ENCODE measurements around the gene FGF7. TPM values are rescaled to one million over a fixed set of nuclear protein-coding genes. Genes with fewer than 3 reads are reported as not detected.

The FGF7 gene
- total and polyA plus RNA-seq, 2 of the 8 experiments (the other 6 are each of a cell fraction or from before 2014, with no cell fraction given) = not detected

DNA sequence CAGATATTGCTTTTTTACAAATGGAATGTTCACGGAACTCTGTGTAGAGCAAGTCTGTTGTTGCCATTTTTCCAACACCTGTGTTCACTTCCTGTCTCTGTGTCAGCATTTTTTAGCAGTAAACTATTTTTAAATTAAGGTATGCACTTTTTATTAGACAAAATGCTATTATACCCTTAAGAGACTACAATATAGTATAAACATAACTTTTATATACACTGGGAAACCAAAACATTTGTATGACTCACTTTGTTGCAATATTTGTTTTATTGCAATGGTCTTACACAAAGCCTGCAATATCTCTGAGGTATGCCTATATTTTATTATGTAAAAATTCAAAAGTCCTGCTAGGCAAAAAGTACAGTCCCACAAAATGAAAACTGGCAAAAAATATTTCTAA, 39.8 kb upstream of the FGF7 start:
- FAIRE-seq (no peak), DNase-seq (ENCODE audit: low read depth in 1 of 2, low spot score in 2 of 2) (no peak)
- H3K56ac ChIP-seq (replicated peaks; ENCODE audit: insufficient read length, low read depth, low read length) = no peak overlapping the region
- H3K23me2 ChIP-seq (ENCODE audit: low read depth, low read length) = no peaks in the 10 kb centered on the region
- no peaks in the 10 kb centered on the region for H3K79me1 ChIP-seq (ENCODE audit: low read depth, low read length)
- H2AFZ ChIP-seq (ENCODE audit: low read length) = no peak overlapping the region
- no peak overlapping the region for H3K18ac ChIP-seq (ENCODE audit: extremely low read depth, low read length)
- no peak overlapping the region for H2BK5ac ChIP-seq (ENCODE audit: low read depth, low read length)
- H3K27me3 ChIP-seq (replicated peaks in 1 of 4; ENCODE audit: control insufficient read depth in 3 of 4, extremely low read depth in 1 of 4, insufficient read depth in 3 of 4, low read length in 3 of 4) = no peaks in the 10 kb centered on the region
- no peak overlapping the region for H2BK20ac ChIP-seq (ENCODE audit: low read length)
- no peak overlapping the region for H3K4ac ChIP-seq (replicated peaks; ENCODE audit: insufficient read length, low read depth, low read length)
- no peak overlapping the region for H3K14ac ChIP-seq (ENCODE audit: insufficient read length)
- WGBS, 2 experiments (ENCODE audit: extremely low coverage in 1 of 2, insufficient coverage in 1 of 2, insufficient read length in 1 of 2, insufficient replicate concordance in 2 of 2, low coverage in 1 of 2, low lambda C conversion rate in 2 of 2, missing lambda C conversion rate in 1 of 2) = 88% methylated on average over 1 of the region's 1 CpG; no CpG with 5 or more reads in 1 of the 2 experiments
- H2BK120ac ChIP-seq (replicated peaks; ENCODE audit: low read depth, low read length) = no peak overlapping the region
- H2BK12ac ChIP-seq (ENCODE audit: low read depth, low read length) = no peak overlapping the region
- H3K36me3 ChIP-seq (ENCODE audit: control insufficient read depth in 2 of 4, insufficient read depth in 4 of 4, low read length in 3 of 4) = no peaks in the 10 kb centered on the region
- no peak overlapping the region for H2BK15ac ChIP-seq (ENCODE audit: low read length)
- no peak overlapping the region for H3K4me3 ChIP-seq (ENCODE audit: extremely low read depth in 1 of 4, insufficient read depth in 2 of 4, low read depth in 3 of 4, low read length in 4 of 4)
- no peak overlapping the region for H2AK5ac ChIP-seq (ENCODE audit: low read depth, low read length)
- no peak overlapping the region for H3K9ac ChIP-seq (replicated peaks in 1 of 4; ENCODE audit: extremely low read depth in 1 of 4, low read depth in 3 of 4, low read length in 3 of 4)
- no peak overlapping the region for H3K4me2 ChIP-seq (ENCODE audit: insufficient read depth in 1 of 2, low read depth in 2 of 2, low read length in 2 of 2)
- H3K9me3 ChIP-seq (ENCODE audit: insufficient read depth in 2 of 2, low read depth in 1 of 2, low read length in 1 of 2) = no peaks in the 10 kb centered on the region
- H4K8ac ChIP-seq (ENCODE audit: extremely low read depth, insufficient read depth, low read length) = no peak overlapping the region
- ChIA-PET CTCF (ENCODE audit: partially characterized antibody) (interaction anchor here (0.9 kb wide), 1 partner anchor 11 kb away, joined by 3 read pairs; no protein-coding TSS in a partner anchor), POLR2A (ENCODE audit: partially characterized antibody) (no interaction called here)
- H3K79me2 ChIP-seq (ENCODE audit: control insufficient read depth in 1 of 2, insufficient read depth in 2 of 2, low read length in 2 of 2) = no peaks in the 10 kb centered on the region
- no peaks in the 10 kb centered on the region for H4K20me1 ChIP-seq (replicated peaks in 1 of 2; ENCODE audit: control insufficient read depth in 1 of 2, insufficient read depth in 2 of 2, low read length in 2 of 2)
- H3K4me1 ChIP-seq (replicated peaks in 1 of 4; ENCODE audit: control insufficient read depth in 3 of 4, insufficient read depth in 4 of 4, low read length in 3 of 4) = peaks cover 0 to 8% (median 4%) of the 10 kb centered on the region in 4 experiments; a peak in 4 of 7 replicates
- no peak overlapping the region for H3K27ac ChIP-seq (ENCODE audit: low read depth, low read length)
- no peak overlapping the region for H4K91ac ChIP-seq (replicated peaks; ENCODE audit: insufficient read length, low read length)
- TF ChIP-seq, protein P1, sequence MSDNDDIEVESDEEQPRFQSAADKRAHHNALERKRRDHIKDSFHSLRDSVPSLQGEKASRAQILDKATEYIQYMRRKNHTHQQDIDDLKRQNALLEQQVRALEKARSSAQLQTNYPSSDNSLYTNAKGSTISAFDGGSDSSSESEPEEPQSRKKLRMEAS (IDR thresholded peaks at IDR 0.05) = no peak
- no peak overlapping the region for H3K23ac ChIP-seq (ENCODE audit: insufficient read length)
- no peak overlapping the region for H4K5ac ChIP-seq (ENCODE audit: insufficient read length, low read depth, low read length)

Measured in H1 (cell line).